Subcutaneous abdominal adipose tissue (tissue), 5 donors: ENCODE results near the gene DNAAF3.
"Not testable (repeated sequence)": the region's sequence is repeated elsewhere in the genome, so short reads cannot be mapped to it uniquely, and the experiment has no call there.

ENCODE experiments used
- H3K27ac ChIP-seq: one replicate; pipeline ENCODE4 v1.7.0; 2013; ENCODE audit warnings: low read depth, mild to moderate bottlenecking, inconsistent platforms, low read length, moderate library complexity
- H3K27me3 ChIP-seq, 5 donors: one replicate each; pipeline ENCODE4 v1.7.0; 2013; ENCODE audit warnings: low read length in 5 of 5, inconsistent platforms in 1 of 5; ENCODE audit not compliant: control insufficient read depth in 5 of 5, insufficient read depth in 4 of 5
- H3K36me3 ChIP-seq, 5 donors: one replicate each; pipeline ENCODE4 v1.7.0; 2013; ENCODE audit warnings: low read length in 5 of 5; ENCODE audit not compliant: control insufficient read depth in 5 of 5, insufficient read depth in 5 of 5
- H3K4me1 ChIP-seq, 5 donors: one replicate each; pipeline ENCODE4 v1.7.0; 2013; ENCODE audit warnings: low read length in 5 of 5, mild to moderate bottlenecking in 3 of 5, moderate library complexity in 1 of 5; ENCODE audit not compliant: control insufficient read depth in 5 of 5, insufficient read depth in 5 of 5
- H3K4me3 ChIP-seq, 5 donors: one replicate each; pipeline ENCODE4 v1.7.0; 2013; ENCODE audit warnings: low read length in 5 of 5, low read depth in 1 of 5
- H3K9ac ChIP-seq, 5 donors: one replicate each; pipeline ENCODE4 v1.7.0; 2013; ENCODE audit warnings: low read length in 5 of 5, mild to moderate bottlenecking in 4 of 5, moderate library complexity in 3 of 5
- H3K9me3 ChIP-seq, 5 donors: one replicate each; pipeline ENCODE4 v1.7.0; 2013; ENCODE audit warnings: low read length in 5 of 5; ENCODE audit not compliant: control insufficient read depth in 5 of 5
- donor health status: healthy.
- donor health status: healthy.
- donor health status: healthy.
- donor health status: healthy.
- donor health status: healthy.

DNAAF3 gene

DNA sequence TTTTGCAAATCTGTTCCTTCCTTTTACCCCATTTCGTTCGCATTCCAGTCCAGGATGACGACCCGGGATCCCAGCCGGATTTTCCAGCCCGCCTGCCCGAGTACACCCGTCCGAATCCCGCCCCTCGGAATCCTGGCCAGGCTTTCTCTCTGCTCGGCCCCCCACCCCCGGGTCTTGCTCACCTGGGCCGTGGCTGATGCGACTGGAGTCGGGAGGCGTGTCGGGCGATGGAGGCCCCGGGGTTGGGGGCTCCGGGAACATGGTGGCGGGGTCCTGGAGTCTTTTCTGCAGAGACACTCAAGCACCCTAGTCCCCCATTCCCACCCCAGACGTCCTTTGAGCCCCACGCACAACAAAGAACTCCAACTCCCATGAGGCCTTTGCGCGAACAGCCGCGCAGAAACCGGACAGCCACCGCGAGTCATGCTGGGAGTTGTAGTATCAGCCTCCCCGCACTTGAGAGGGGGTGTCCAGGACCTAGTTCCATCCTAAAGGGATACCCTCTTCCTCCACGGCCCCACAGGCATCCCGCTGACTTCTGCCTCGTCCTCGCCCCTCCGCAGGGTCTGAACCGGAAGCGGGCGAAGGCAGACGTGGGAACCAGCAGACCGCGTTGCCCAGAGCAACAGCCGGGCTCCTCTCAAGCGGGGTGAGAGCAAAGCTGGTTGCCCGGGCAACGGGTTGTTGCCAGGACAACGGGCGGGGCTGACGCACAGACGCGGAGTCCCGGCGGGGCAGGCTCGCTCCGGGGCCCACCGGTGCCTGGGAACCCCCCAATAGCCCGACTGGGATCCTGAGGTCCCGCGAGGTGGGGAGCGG lies 12.6 kb upstream of the DNAAF3 start:
- Histone ChIP-seq H3K36me3 (no peaks in the 10 kb centered on the region), H3K9me3 (peaks cover 0 to 3% (median 0%) of the 10 kb centered on the region in 5 donors), H3K27me3 (peaks cover 54 to 83% (median 75%) of the 10 kb centered on the region in 5 donors), H3K27ac (no peak overlapping the region), H3K4me3 (peak overlapping the region in 4 of 5 donors; percentile 22 to 55 (median 40)), H3K4me1 (peaks cover 0 to 11% (median 10%) of the 10 kb centered on the region in 5 donors), H3K9ac (no peak overlapping the region)

DNA sequence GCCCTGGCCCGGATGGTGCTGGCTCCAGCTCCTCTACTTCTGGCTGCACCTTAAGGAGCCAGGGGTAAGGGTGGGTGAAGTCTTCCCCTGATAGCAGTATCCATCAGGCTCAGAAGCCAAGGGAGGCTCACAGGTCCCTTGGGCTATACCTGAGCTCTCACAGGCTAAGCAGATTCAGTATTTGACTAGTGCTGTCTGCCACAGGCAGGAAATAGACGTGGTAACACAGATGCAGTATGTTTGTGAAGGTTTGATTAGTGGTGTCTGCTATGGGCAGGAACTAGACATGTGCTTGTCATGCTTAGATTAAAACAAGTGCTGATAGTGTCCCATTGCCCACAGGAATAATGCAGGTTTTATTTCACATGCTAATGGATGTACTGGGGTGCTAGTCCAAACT lies 9.7 kb upstream of the DNAAF3 start:
- Histone ChIP-seq H3K36me3 (no peaks in the 10 kb centered on the region), H3K9me3 (peaks cover 0 to 3% (median 0%) of the 10 kb centered on the region in 5 donors), H3K27me3 (peaks cover 65 to 92% (median 80%) of the 10 kb centered on the region in 5 donors), H3K27ac (no peak overlapping the region), H3K4me1 (peaks cover 0 to 20% (median 15%) of the 10 kb centered on the region in 5 donors), H3K9ac (no peak overlapping the region), H3K4me3 (no peak overlapping the region)

DNA sequence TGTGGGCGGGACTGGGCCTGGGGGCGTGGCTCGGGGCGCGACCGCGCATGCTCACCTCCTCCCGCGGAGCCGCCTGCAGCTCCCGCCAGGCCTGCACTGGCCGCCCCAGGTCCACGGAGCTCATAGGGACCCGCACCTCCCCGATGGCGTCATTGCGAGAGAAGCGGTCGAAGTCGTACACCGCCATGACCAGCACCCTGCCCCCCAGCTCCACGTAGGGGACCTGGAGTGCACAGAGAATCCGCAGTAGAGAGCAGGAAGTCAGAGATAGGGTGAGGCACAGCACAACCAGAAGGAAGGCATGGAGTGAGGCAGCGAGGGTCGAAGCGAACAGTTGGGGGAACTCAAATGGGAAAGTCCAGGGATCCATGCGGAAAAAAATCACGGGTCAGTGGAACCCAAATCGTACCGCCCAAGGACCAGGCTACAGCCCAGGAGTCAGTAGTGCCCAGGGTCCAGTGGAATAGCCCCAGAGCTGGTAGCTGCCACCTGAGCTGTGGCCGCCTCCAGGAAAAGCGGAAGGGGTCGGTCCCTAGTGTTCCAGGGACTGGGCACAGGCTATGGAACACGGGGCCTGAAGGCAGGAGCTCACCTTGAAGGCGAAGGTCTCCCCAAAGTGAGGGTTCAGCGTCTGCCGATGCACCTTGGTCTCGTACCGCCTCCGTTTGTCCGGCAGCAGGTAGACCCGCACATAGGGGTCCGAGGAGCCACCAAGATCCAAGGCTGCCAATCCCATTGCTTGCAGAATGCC lies 8.9 kb upstream of the DNAAF3 start:
- Histone ChIP-seq H3K4me3 (no peak overlapping the region), H3K27me3 (peaks cover 63 to 89% (median 77%) of the 10 kb centered on the region in 5 donors), H3K36me3 (no peaks in the 10 kb centered on the region), H3K9me3 (peaks cover 0 to 3% (median 0%) of the 10 kb centered on the region in 5 donors), H3K4me1 (peaks cover 0 to 20% (median 15%) of the 10 kb centered on the region in 5 donors), H3K27ac (no peak overlapping the region), H3K9ac (no peak overlapping the region)

DNA sequence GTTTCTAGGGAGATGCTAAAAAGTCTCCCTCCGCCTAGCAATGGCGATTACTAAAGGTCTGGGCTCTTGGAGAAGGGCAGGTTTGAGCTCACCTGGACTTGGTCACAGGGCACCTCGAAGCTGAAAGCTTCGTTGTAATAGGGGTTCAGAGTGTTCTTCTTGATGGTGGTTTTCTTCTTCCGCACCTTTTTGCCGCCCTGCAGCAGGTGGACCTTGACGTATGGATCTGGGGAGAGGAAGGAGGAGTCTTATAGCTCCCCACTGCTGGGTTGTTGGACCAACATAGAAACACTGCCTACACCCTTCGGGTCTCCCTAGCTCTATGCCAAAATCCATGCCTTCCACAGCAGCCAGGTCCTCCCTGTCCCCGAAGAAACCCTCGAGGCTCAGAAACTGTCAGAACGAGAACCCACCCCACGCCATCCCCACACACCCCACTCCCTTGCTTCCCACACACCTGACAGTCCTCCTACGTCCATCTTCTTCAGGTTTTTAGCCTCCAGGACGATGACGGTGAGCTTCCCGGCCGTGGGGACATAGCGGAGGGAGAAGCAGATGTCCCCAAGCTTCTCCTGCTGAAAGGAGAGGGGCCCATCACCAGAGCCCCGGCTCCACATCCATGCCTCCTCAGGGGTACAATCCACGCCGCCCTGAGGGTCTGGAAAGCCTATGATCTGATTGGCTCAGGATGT lies 8.2 kb upstream of the DNAAF3 start:
- no peak overlapping the region for H3K27ac ChIP-seq
- H3K27me3 ChIP-seq, result peaks cover 66 to 89% (median 76%) of the 10 kb centered on the region in 5 donors

DNA sequence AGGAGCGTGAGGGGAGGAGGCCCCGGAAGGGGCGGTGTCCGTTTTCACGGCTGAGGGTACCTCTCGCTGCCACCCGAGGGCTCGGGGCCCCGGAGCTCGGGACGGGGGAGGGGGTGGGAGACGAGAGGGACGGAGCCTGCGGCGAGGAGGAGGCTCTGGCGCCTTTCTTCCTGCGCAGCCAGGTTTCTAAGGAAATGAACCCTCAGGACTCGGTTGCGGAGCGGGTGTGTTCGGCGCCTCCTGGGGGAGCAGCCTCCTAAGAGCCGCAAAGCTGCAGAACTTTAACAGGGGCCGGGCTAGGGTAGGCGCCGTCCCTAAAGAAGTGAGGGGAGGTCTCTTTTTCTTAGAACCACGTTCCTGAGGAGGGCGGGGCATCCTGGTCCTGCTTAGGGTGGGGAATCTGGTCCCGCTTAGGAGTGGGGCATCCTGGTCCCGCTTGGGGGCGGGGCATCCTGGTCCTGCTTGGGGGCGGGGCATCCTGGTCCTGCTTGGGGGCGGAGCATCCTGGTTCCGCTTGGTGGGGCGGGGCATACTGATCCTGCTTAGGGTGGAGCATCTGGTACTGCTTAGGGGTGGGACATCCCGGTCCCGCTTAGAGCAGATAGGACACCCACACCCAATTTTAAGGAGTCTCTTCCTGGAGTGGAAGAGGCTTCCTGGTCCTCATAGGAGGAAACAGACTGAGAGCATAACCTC lies 7.4 kb upstream of the DNAAF3 start:
- Histone ChIP-seq H3K4me1 (peaks cover 0 to 11% (median 8%) of the 10 kb centered on the region in 5 donors), H3K4me3 (peak overlapping the region in 3 of 5 donors; percentile 34 to 46 (median 38)), H3K9me3 (peaks cover 0 to 3% (median 0%) of the 10 kb centered on the region in 5 donors), H3K27me3 (peaks cover 63 to 89% (median 72%) of the 10 kb centered on the region in 5 donors), H3K9ac (no peak overlapping the region), H3K27ac (no peak overlapping the region), H3K36me3 (no peaks in the 10 kb centered on the region)

More for the DNA sequence above, 8.2 kb upstream of the DNAAF3 start:
- Histone ChIP-seq H3K36me3 (no peaks in the 10 kb centered on the region), H3K4me1 (peaks cover 0 to 18% (median 15%) of the 10 kb centered on the region in 5 donors), H3K9me3 (peaks cover 0 to 3% (median 0%) of the 10 kb centered on the region in 5 donors), H3K9ac (no peak overlapping the region), H3K4me3 (no peak overlapping the region)

DNA sequence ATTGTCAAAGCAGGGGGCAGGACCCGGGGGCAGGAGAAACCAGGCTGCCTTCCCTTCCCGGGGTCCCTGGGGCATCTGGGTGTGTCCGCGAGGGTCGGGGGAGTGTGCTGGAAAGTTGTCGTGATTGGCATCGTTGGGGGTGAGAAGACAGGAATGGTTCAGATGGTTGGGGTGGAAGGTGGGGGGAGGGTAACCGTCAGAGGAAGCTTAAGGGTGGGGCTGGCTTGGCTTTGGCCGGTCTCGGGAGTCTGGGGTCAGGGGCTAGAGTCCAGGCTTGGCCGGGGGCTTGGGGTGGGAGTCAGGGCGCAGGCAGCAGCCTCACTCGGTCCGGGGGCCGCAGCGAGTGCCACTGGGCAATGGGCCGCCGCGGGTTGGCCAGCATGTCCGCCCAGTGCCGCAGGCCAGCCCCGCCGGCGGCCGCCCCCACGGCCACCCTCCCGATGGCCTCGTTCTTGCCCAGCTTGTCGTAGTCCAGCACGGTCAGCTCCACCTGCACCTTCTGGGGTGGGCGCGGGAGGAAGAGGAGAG lies 6.8 kb upstream of the DNAAF3 start:
- peaks cover 60 to 84% (median 70%) of the 10 kb centered on the region in 5 donors for H3K27me3 ChIP-seq
- H3K36me3 ChIP-seq, result no peaks in the 10 kb centered on the region
- H3K4me3 ChIP-seq, result peak overlapping the region in 3 of 5 donors; percentile 34 to 46 (median 38)
- no peak overlapping the region for H3K27ac ChIP-seq
- H3K9ac ChIP-seq, result no peak overlapping the region
- H3K4me1 ChIP-seq, result peaks cover 0 to 9% (median 7%) of the 10 kb centered on the region in 5 donors
- peaks cover 0 to 3% (median 0%) of the 10 kb centered on the region in 5 donors for H3K9me3 ChIP-seq

DNA sequence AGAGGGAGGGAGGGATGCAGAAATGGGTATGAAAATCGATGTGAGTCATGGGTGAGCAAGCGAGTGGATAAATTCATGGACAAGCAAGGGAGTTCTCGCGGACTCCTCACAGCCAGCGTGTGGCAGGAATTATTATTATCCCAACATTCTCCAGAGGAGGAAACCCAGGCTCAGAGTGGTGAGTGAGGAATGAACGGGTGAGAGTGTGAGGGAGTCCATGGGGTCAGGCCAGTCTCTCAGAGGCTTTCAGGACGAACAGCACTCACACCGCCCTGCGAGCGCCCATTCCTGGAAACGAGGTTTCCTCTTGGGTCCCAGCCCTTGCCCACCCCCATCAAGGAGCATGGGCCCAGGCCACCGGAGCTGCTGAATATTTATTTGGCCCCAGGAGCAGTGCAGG lies 6.3 kb upstream of the DNAAF3 start:
- no peak overlapping the region for H3K27ac ChIP-seq
- H3K27me3 ChIP-seq, result peaks cover 55 to 80% (median 66%) of the 10 kb centered on the region in 5 donors
- H3K36me3 ChIP-seq, result no peaks in the 10 kb centered on the region
- H3K4me3 ChIP-seq, result no peak overlapping the region
- H3K9me3 ChIP-seq, result peaks cover 0 to 3% (median 0%) of the 10 kb centered on the region in 5 donors
- H3K9ac ChIP-seq, result no peak overlapping the region
- peaks cover 0 to 9% (median 7%) of the 10 kb centered on the region in 5 donors for H3K4me1 ChIP-seq

DNA sequence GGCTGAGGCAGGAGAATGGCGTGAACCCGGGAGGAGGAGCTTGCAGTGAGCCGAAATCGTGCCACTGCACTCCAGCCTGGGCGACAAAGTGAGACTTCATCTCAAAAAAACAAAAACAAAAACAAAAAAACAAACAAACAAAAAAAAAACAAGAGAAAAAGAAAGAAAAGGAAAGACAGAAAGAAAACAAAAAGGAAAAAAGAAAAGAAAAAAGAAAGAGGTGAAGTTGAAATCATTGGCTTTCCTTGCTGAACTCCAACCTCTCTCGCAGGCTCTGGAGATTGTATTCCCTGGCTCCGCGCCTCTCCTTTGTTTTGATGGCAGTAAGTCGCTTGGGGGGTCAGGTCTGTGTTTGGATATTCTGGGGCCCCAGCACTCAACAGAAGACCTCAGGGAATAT lies 5.9 kb upstream of the DNAAF3 start:
- H3K4me1 ChIP-seq, H3K9ac ChIP-seq, H3K27ac ChIP-seq, H3K4me3 ChIP-seq, H3K36me3 ChIP-seq, H3K9me3 ChIP-seq: not testable (repeated sequence)
- H3K27me3 ChIP-seq, result peaks cover 54 to 79% (median 67%) of the 10 kb centered on the region in 5 donors

DNA sequence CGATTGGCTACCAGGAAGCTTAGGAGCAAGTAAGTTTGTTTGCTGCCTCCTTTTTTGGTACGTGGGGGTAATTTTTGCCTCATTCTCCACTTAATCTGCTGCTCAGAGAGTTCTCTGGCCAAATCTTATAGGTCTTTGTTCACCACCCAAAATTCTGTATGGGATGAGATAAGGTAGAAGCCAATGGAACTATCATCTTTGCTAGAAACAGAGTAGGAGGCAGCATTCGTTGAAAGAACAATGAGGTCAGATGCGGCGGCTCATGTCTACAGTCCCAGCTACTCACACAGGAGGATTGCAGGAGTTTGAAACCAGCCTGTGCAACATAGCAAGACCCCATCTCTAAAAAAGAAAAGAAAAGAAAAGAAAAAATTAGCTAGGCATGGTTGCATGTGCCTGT lies 5.0 kb upstream of the DNAAF3 start:
- Histone ChIP-seq H3K9me3 (peaks cover 0 to 3% (median 0%) of the 10 kb centered on the region in 5 donors), H3K27me3 (peaks cover 46 to 79% (median 67%) of the 10 kb centered on the region in 5 donors), H3K36me3 (no peaks in the 10 kb centered on the region), H3K4me1 (peaks cover 0 to 16% (median 13%) of the 10 kb centered on the region in 5 donors), H3K9ac (no peak overlapping the region), H3K27ac (no peak overlapping the region), H3K4me3 (no peak overlapping the region)
